ENCODE measurements around the gene CACNA1F.
A peak's percentile ranks its signal among the peaks of the same experiment; 100 is the strongest.

The CACNA1F gene

DNA sequence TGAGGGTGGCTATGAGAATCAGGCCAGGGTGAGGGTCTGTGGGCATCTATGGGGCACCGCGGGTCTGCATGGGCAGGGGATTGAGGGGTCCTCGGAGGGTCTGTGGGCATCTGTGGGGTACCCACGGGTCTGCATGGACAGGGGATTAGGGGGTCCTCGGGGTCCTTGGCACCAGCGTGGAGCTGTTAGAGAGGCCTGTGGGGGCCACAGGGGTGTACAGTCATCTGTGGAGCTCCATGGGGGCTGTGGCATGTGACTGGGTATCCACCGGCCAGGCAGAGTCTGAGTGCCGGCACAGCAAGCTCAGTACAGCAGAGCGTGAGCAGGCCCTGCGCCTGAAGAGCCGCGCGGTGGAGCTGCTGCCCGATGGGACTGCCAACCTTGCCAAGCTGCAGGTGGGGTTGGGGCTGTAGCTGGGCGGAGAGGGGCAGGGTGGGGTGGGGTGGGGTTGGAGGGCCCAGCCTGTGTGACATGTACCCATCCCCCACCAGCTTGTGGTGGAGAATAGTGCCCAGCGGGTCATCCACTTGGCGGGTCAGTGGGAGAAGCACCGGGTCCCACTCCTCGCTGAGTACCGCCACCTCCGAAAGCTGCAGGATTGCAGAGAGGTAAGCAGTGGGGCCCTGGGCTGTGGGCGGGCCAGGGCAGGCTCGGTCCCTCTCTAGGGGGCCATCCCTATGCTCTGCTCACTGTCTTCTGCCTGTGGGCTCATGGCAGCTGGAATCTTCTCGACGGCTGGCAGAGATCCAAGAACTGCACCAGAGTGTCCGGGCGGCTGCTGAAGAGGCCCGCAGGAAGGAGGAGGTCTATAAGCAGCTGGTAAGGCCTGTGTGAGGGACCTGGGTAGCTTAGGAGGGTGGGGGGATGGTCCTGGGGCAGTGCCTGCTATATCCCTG is 15.0 kb upstream of the CACNA1F start:
- Mint-ChIP-seq H3K27me3 (no peaks in the 10 kb centered on the region), H3K36me3 (peaks cover 2% of the 10 kb centered on the region), H3K27ac (no peak overlapping the region), H3K9me3 (ENCODE audit: low read depth) (no peaks in the 10 kb centered on the region), H3K4me1 (ENCODE audit: low read depth) (peaks cover 5% of the 10 kb centered on the region), H3K4me3 (no peak overlapping the region)

DNA sequence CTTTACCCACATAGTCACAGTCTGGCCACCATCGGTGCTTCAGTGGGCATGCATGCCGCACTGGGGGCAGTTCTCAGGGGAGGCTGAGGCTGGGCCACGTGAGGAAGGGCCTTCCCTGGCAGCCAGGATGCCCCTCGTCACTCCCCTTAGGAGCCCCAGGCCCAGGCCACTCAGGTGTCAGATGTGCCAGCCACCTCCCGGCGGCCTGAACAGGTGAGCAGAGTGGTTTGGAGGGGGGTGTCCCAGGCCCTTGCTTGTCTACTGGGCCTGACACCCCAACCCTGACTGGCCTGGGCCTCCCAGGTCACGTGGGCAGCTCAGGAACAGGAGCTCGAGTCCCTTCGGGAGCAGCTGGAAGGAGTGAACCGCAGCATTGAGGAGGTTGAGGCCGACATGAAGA is 14.2 kb upstream of the CACNA1F start:
- Mint-ChIP-seq H3K4me1 (ENCODE audit: low read depth) (peaks cover 5% of the 10 kb centered on the region), H3K27ac (no peak overlapping the region), H3K9me3 (ENCODE audit: low read depth) (no peaks in the 10 kb centered on the region), H3K36me3 (peaks cover 2% of the 10 kb centered on the region), H3K27me3 (no peaks in the 10 kb centered on the region), H3K4me3 (no peak overlapping the region)

DNA sequence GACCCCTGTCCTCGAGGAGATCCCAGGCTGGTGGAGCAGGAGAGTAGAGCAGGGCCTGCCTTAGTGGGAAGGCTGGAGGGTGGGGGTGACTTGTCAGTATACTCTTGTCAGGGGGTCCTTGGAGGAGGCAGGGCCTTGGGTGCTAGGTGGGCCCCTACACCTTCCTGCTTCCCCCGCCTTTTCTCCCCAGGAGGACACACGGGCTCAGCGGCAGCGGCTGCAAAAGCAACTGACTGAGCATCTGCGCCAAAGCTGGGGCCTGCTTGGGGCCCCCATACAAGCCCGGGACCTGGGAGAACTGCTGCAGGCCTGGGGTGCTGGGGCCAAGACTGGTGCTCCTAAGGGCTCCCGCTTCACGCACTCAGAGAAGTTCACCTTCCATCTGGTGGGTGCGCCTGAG is 13.4 kb upstream of the CACNA1F start:
- H3K27ac Mint-ChIP-seq: no peak overlapping the region
- H3K9me3 Mint-ChIP-seq (ENCODE audit: low read depth): no peaks in the 10 kb centered on the region
- peaks cover 5% of the 10 kb centered on the region for H3K4me1 Mint-ChIP-seq (ENCODE audit: low read depth)
- peaks cover 2% of the 10 kb centered on the region for H3K36me3 Mint-ChIP-seq
- no peaks in the 10 kb centered on the region for H3K27me3 Mint-ChIP-seq
- H3K4me3 Mint-ChIP-seq: no peak overlapping the region

DNA sequence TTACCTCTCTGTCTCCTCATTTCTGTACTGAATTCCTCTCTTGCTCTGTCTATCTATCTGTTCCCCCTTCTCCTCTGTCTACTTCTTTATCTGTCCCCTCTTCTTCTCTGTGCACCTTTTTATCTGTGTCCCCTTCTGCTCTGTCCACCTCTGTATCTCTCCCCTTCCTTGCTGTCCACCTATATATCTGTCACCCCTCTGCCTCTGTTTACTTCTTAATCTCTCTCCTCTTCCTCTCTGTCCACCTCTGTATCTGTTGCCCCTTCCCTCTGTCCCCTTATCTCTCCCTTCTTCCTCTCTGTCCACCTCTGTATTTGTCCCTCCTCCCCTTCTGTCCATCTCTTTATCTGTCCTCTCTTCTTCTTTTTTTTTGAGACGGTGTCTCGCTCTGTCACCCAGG is 11.1 kb upstream of the CACNA1F start:
- Mint-ChIP-seq H3K27ac (peak overlapping the region; percentile 10), H3K36me3 (peaks cover 2% of the 10 kb centered on the region)

DNA sequence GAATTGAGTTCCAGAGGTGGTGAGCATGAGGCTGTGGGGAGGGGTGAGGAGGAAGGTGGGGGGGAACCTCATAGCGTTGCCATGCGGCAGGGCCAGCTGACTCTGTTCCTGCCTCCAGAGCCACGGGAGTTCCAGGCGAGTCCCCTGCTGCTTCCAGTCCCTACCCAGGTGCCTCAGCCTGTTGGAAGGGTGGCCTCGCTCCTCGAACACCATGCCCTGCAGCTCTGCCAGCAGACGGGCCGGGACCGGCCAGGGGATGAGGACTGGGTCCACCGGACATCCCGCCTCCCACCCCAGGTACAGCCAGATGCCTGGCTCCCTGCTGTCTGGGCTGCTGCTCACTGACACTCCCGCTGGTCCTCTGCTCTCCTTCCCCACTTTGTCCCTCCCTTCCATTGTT is 10.0 kb upstream of the CACNA1F start:
- no peaks in the 10 kb centered on the region for H3K9me3 Mint-ChIP-seq (ENCODE audit: low read depth)
- H3K4me1 Mint-ChIP-seq (ENCODE audit: low read depth): peaks cover 12% of the 10 kb centered on the region
- H3K27ac Mint-ChIP-seq: no peak overlapping the region
- no peaks in the 10 kb centered on the region for H3K27me3 Mint-ChIP-seq
- H3K4me3 Mint-ChIP-seq: no peak overlapping the region
- H3K36me3 Mint-ChIP-seq: peaks cover 2% of the 10 kb centered on the region

More for the DNA sequence above, 11.1 kb upstream of the CACNA1F start:
- Mint-ChIP-seq H3K4me3 (no peak overlapping the region), H3K9me3 (ENCODE audit: low read depth) (no peaks in the 10 kb centered on the region), H3K27me3 (no peaks in the 10 kb centered on the region), H3K4me1 (ENCODE audit: low read depth) (peaks cover 11% of the 10 kb centered on the region)

DNA sequence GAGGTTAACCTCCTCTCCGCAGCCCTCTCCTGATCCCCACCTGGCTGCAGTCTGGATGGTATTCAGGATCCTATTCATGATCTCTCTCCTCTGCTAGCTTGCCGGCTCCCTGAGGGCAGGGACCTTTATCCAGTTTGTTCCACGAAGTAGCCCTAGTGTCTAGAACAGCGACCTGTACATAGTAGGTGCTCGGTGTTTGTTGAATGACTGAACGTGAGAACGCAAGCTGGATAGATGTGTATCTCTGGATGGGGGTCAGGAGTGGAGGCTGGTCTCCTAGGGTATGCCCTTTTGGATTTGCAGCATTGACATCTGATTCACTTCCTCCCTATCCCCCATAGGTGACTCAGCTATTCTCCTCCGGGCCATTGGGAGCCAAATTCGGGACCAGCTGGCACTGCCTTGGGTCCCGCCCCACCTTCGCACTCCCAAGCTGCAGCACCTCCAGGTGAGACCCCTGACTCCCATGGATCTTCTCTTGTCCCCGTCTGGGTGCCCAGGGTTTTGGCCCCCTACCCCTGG is 9.5 kb upstream of the CACNA1F start:
- Mint-ChIP-seq H3K9me3 (ENCODE audit: low read depth) (no peaks in the 10 kb centered on the region), H3K36me3 (peaks cover 2% of the 10 kb centered on the region), H3K27ac (no peak overlapping the region), H3K4me1 (ENCODE audit: low read depth) (peaks cover 12% of the 10 kb centered on the region), H3K27me3 (no peaks in the 10 kb centered on the region), H3K4me3 (no peak overlapping the region)

DNA sequence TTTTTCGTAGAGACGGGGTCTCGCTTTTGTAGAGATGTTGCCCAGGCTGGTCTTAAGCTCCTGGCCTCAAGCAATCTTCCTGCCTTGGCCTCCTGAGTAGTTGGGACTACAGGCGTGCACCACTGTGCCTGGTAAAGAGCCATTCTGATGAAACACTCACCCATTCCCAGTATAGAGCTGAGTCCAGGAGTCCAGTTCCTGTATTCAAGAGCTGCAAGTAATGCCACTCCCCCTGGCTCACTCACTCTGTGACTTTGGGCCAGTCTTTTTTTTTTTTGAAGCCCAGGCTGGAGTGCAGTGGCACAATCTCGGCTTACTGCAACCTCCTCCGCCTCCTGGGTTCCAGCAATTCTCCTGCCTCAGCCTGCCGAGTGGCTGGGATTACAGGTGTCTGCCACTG is 5.6 kb upstream of the CACNA1F start:
- Mint-ChIP-seq H3K4me3 (no peak overlapping the region), H3K27ac (no peak overlapping the region), H3K36me3 (peaks cover 3% of the 10 kb centered on the region), H3K27me3 (no peaks in the 10 kb centered on the region), H3K9me3 (ENCODE audit: low read depth) (no peaks in the 10 kb centered on the region), H3K4me1 (ENCODE audit: low read depth) (peaks cover 27% of the 10 kb centered on the region)

DNA sequence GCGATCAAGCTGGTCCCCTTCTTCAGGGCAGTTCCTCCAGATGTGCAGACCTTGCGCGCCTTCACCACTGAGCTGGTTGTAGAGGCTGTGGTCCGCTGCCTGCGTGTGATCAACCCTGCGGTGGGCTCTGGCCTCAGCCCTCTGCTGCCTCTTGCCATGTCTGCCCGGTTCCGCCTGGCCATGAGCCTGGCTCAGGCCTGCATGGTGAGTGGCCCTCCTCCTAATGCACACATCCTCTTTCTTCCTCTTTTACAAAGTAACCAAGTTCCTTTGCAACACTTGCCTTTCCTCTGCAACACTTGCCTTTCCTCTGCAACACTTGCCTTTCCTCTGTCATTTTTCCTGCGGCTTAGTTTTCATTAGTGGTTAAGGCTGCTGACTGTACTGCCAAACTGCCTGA is 3.9 kb upstream of the CACNA1F start:
- H3K4me3 Mint-ChIP-seq: peak overlapping the region; percentile 95
- H3K36me3 Mint-ChIP-seq: peaks cover 3% of the 10 kb centered on the region
- no peaks in the 10 kb centered on the region for H3K27me3 Mint-ChIP-seq
- H3K4me1 Mint-ChIP-seq (ENCODE audit: low read depth): peaks cover 29% of the 10 kb centered on the region
- no peaks in the 10 kb centered on the region for H3K9me3 Mint-ChIP-seq (ENCODE audit: low read depth)
- H3K27ac Mint-ChIP-seq: peak overlapping the region; percentile 81

DNA sequence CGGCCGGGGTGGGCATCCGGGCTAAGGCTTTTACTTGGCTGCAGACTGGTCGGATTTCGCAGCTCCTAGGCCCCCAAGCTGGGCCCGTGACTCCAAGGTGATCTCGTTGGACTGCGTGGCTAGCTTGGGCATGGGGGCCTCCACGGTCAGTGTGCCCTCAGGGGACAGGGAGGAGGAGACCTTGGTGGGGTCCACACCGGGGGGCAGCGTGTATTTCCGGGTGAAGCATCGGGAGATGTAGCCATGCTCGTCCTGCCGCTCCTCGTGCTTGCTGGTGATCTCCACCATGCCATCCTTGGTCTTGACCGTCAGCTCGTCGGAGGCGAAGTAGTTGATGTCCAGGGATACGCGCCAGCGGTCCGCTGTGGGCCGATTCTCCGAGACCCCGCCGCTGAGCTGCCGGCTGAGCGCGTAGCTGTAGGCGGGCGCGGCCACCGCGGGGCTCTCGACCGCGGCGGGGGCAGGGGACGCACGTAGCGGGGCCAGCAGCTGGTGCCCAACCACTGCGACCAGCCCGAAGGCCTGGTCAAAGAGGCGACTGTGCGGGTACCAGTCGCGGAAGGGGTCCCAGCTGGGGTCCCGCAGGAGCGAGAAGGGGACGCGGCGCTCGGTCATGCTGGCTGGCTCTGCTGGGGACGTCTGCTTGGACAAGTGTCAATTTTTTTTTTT is 881 bp upstream of the CACNA1F start:
- Mint-ChIP-seq H3K27ac (no peak overlapping the region), H3K4me1 (ENCODE audit: low read depth) (peaks cover 21% of the 10 kb centered on the region), H3K9me3 (ENCODE audit: low read depth) (no peaks in the 10 kb centered on the region), H3K27me3 (no peaks in the 10 kb centered on the region), H3K36me3 (peaks cover 3% of the 10 kb centered on the region), H3K4me3 (no peak overlapping the region)

DNA sequence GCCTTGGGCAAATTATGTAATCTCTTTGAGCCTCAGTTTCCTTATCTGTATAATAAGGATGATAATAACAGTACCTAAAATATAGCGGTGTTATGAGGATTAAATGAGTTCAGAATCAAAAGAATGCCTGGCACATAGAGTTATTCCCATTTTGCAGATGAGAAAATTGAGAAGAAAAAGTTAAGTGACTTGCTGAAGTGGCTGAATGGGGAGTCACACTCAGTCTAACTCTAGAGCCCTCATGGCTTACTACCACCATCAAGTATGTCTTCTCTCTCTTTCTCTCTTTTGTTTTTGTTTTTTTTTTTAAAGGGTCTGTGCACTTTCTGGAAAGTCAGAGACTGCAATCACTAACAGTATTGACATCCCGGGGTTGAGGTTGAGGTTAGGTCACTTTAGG is 615 bp downstream of the CACNA1F start:
- Mint-ChIP-seq H3K4me3 (no peak overlapping the region), H3K27ac (no peak overlapping the region), H3K9me3 (ENCODE audit: low read depth) (no peaks in the 10 kb centered on the region), H3K4me1 (ENCODE audit: low read depth) (peaks cover 21% of the 10 kb centered on the region), H3K36me3 (peaks cover 3% of the 10 kb centered on the region), H3K27me3 (no peaks in the 10 kb centered on the region)

DNA sequence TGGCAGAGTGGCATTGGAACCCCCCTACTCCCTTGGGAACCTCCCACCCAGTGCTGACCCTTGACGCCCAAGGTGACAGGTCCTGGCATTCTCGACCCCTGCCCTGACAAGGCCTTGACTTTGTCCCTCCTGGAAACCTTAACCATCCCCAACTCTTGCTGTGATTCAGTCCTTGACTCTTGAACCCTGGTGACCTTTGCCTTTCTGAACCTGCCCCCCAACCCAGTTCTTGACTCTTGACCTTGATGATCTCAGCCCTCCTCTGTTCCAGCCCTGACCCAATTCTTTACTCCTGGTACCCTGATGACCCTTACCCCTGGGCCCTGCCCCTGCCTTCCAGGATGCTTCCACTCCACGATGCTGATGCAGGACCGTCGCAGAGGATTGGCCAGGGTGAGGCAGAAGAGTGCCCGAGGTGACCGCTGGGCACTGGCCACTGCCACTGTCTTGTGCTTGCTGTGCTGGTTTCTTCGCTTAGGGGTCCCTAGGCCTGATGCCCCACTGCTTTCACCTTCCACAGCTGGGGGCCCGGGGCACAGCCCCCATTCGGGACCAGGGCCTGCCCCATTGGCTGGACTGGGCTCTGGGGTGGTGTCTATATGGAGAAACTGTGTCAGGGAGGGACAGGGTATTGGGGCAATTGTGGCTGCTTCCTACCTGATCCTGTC is 1.7 kb downstream of the CACNA1F start:
- Mint-ChIP-seq H3K27me3 (no peaks in the 10 kb centered on the region), H3K4me1 (ENCODE audit: low read depth) (peaks cover 12% of the 10 kb centered on the region)

DNA sequence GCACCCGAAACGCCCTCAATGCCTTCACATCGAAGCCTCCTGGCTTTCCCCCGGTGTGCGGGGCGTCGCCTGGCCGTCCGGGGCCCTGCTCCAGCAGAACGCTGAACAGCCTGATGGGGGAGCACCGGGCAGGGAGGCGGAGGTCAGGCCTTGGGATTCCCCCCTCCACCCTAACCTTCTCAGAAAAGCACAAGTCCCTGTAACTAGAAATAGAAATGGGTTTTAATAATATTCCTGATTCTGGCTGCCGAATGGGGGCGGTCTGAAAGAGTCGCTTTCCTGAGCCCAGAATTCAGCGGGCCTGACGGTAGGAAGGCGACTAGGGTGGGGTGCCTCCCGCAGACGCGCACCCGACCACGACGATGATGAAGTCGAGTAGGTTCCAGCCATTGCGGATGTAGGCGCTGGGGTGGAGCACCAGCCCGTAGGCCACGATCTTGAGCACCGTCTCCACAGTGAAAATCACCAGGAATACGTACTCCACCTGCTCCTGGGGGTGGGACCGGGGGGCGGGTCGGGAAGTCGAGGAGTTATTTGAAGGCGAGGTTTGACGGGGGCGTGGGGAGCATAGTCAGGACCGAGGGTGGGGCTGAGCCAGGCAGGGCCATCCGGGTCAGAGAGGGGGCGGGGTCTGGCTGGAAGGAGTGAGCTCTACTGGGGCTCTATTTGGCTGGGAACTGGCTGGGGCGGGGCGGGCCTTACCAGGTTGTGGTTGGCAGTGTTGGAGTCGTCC is 2.5 kb downstream of the CACNA1F start:
- no peaks in the 10 kb centered on the region for H3K9me3 Mint-ChIP-seq (ENCODE audit: low read depth)
- H3K27ac Mint-ChIP-seq: peak overlapping the region; percentile 76
- no peaks in the 10 kb centered on the region for H3K36me3 Mint-ChIP-seq
- peaks cover 10% of the 10 kb centered on the region for H3K4me1 Mint-ChIP-seq (ENCODE audit: low read depth)
- H3K27me3 Mint-ChIP-seq: no peaks in the 10 kb centered on the region
- H3K4me3 Mint-ChIP-seq: peak overlapping the region; percentile 74

More for the DNA sequence above, 1.7 kb downstream of the CACNA1F start:
- Mint-ChIP-seq H3K4me3 (peak overlapping the region; percentile 74), H3K27ac (peak overlapping the region; percentile 54), H3K36me3 (no peaks in the 10 kb centered on the region), H3K9me3 (ENCODE audit: low read depth) (no peaks in the 10 kb centered on the region)

DNA sequence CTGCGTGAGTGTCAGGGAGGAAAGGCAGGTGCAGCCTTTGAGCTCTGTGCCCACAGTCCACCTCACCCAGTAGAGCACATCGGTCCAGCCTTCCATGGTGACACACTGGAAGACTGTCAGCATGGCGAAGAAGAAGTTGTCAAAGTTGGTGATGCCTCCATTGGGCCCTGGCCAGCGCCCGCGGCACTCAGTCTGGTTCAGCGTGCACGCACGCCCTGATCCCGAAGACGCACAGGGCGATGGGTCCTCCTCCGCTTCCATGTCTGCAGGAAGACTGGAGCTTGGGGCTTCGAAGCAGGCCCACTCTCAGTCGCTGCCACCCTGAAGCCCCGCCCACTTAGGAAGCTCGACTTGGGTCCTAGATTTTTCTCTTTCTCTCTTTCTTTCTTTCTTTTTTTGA is 5.0 kb downstream of the CACNA1F start:
- no peak overlapping the region for H3K27ac Mint-ChIP-seq
- H3K9me3 Mint-ChIP-seq (ENCODE audit: low read depth): no peaks in the 10 kb centered on the region
- no peak overlapping the region for H3K4me3 Mint-ChIP-seq
- no peaks in the 10 kb centered on the region for H3K27me3 Mint-ChIP-seq
- H3K36me3 Mint-ChIP-seq: no peaks in the 10 kb centered on the region
- H3K4me1 Mint-ChIP-seq (ENCODE audit: low read depth): peaks cover 6% of the 10 kb centered on the region

DNA sequence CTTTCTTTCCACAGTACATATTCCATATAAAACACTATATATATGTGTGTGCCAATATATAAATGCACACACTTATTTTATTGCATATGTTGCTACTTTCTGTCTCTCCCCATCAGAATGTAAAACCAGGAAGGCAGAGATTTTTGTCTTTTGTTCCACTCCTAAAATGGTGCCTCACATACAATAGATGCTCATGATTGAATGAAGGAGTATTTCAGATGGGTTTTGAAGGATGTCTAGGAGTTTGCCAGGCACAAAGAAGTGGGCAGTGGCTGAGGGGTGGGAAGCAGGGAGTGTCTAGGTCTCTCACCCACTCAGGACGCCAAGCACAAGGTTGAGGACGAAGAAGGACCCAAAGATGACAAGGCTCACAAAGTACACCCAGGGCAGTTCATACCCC is 5.4 kb downstream of the CACNA1F start:
- no peaks in the 10 kb centered on the region for H3K36me3 Mint-ChIP-seq
- no peak overlapping the region for H3K4me3 Mint-ChIP-seq
- H3K27me3 Mint-ChIP-seq: no peaks in the 10 kb centered on the region
- peaks cover 5% of the 10 kb centered on the region for H3K4me1 Mint-ChIP-seq (ENCODE audit: low read depth)
- no peaks in the 10 kb centered on the region for H3K9me3 Mint-ChIP-seq (ENCODE audit: low read depth)
- H3K27ac Mint-ChIP-seq: no peak overlapping the region

Data from activated naive CD8-positive, alpha-beta T cell (primary cell).